SK-N-SH treated with all-trans-retinoic acid at 6 μM for 48 hours (cell line): ENCODE data around the gene SPTY2D1.

Experiments used
- ATAC-seq: fragments of 200-7000 bp; cut with Tn5 transposase; 3 replicates; pipeline ENCODE4 v1.9.1; 2020; ENCODE audit warnings: mild to moderate bottlenecking, moderate library complexity
- ARNTL ChIP-seq: fragments of 450-650 bp; formaldehyde crosslinking; IDR thresholded peaks from 2 replicates; pipeline ENCODE4 v1.5.0; 2020; ENCODE audit warnings: low read depth, mild to moderate bottlenecking, moderate library complexity, borderline replicate concordance
- BACH2 ChIP-seq: fragments of 250-450 bp; sonication (Bioruptor Pico); IDR thresholded peaks from 2 replicates; pipeline ENCODE4 v1.9.0; 2021; ENCODE audit warnings: mild to moderate bottlenecking, borderline replicate concordance
- CSDC2 ChIP-seq: fragments of 250-450 bp; sonication (Bioruptor Pico); IDR thresholded peaks from 2 replicates; pipeline ENCODE4 v1.5.0; 2020; ENCODE audit warnings: mild to moderate bottlenecking, moderate library complexity
- CSRNP3 ChIP-seq: fragments of 250-450 bp; sonication (Bioruptor Pico); IDR thresholded peaks from 2 replicates; pipeline ENCODE4 v1.5.1; 2021; ENCODE audit warnings: mild to moderate bottlenecking, moderate library complexity
- ESRRG ChIP-seq: fragments of 250-450 bp; sonication (Bioruptor Pico); IDR thresholded peaks from 2 replicates; pipeline ENCODE4 v1.6.1; 2021; ENCODE audit warnings: mild to moderate bottlenecking
- GLIS3 ChIP-seq: fragments of 250-450 bp; sonication (Bioruptor Pico); IDR thresholded peaks from 2 replicates; pipeline ENCODE4 v1.5.0; 2020; ENCODE audit warnings: mild to moderate bottlenecking, moderate library complexity
- ISL1 ChIP-seq: fragments of 250-450 bp; sonication (Bioruptor Pico); IDR thresholded peaks from 2 replicates; pipeline ENCODE4 v2.1.2; 2022; ENCODE audit warnings: mild to moderate bottlenecking, moderate library complexity
- OSR1 ChIP-seq: fragments of 250-450 bp; sonication (Bioruptor Pico); IDR thresholded peaks from 2 replicates; pipeline ENCODE4 v1.8.0; 2022; ENCODE audit warnings: moderate library complexity, mild to moderate bottlenecking, inconsistent platforms
- PATZ1 ChIP-seq: fragments of 250-450 bp; sonication (Bioruptor Pico); IDR thresholded peaks from 2 replicates; pipeline ENCODE4 v1.8.0; 2020; ENCODE audit warnings: mild to moderate bottlenecking, moderate library complexity, borderline replicate concordance
- POU6F1 ChIP-seq: fragments of 250-450 bp; sonication (Bioruptor Pico); IDR thresholded peaks from 2 replicates; pipeline ENCODE4 v1.8.0; 2021; ENCODE audit warnings: low read depth, mild to moderate bottlenecking, moderate library complexity, borderline replicate concordance
- PPARA ChIP-seq: fragments of 250-450 bp; sonication (Bioruptor Pico); IDR thresholded peaks from 2 replicates; pipeline ENCODE4 v1.5.0; 2020; ENCODE audit warnings: mild to moderate bottlenecking, borderline replicate concordance
- SNAI2 ChIP-seq: fragments of 250-450 bp; sonication (Bioruptor Pico); IDR thresholded peaks from 2 replicates; pipeline ENCODE4 v1.5.0; 2020; ENCODE audit warnings: mild to moderate bottlenecking, moderate library complexity
- TCF4 ChIP-seq: fragments of 250-450 bp; sonication (Bioruptor Pico); IDR thresholded peaks from 2 replicates; pipeline ENCODE4 v1.8.0; 2021; ENCODE audit warnings: mild to moderate bottlenecking, moderate library complexity, borderline replicate concordance
- TOX ChIP-seq: fragments of 250-450 bp; sonication (Bioruptor Pico); IDR thresholded peaks from 2 replicates; pipeline ENCODE4 v1.8.0; 2021; ENCODE audit warnings: mild to moderate bottlenecking, moderate library complexity, borderline replicate concordance
- TSHZ2 ChIP-seq: fragments of 250-450 bp; sonication (Bioruptor Pico); IDR thresholded peaks from 2 replicates; pipeline ENCODE4 v1.5.0; 2020; ENCODE audit warnings: mild to moderate bottlenecking, moderate library complexity
- ZC3H10 ChIP-seq: fragments of 250-450 bp; sonication (Bioruptor Pico); IDR thresholded peaks from 2 replicates; pipeline ENCODE4 v1.5.1; 2021; ENCODE audit warnings: mild to moderate bottlenecking, moderate library complexity
- ZFP3 ChIP-seq: fragments of 250-450 bp; sonication (Bioruptor Pico); IDR thresholded peaks from 2 replicates; pipeline ENCODE4 v1.5.0; 2020; ENCODE audit warnings: mild to moderate bottlenecking, moderate library complexity
- ZFP30 ChIP-seq: fragments of 450-650 bp; formaldehyde crosslinking; IDR thresholded peaks from 2 replicates; pipeline ENCODE4 v1.5.0; 2022; ENCODE audit warnings: mild to moderate bottlenecking, moderate library complexity
- ZNF565 ChIP-seq: fragments of 450-650 bp; formaldehyde crosslinking; conservative IDR thresholded peaks from 2 replicates; pipeline ENCODE4 v1.5.0; 2020; ENCODE audit warnings: low read depth, mild to moderate bottlenecking, moderate library complexity
- ZNF70 ChIP-seq: fragments of 450-650 bp; formaldehyde crosslinking; IDR thresholded peaks from 2 replicates; pipeline ENCODE4 v1.5.0; 2020; ENCODE audit warnings: mild to moderate bottlenecking, moderate library complexity
- ZNF8 ChIP-seq: fragments of 450-650 bp; formaldehyde crosslinking; IDR thresholded peaks from 2 replicates; pipeline ENCODE4 v1.5.0; 2020; ENCODE audit warnings: mild to moderate bottlenecking, moderate library complexity

The SPTY2D1 gene

GRCh38 chr11:18608376-18608775, 25.8 kb downstream of the SPTY2D1 start:
- no peak for ATAC-seq
- TF ChIP-seq ZNF565 (no peak), CSDC2 (CRISPR knock-in tag) (no peak)
- TF ChIP-seq, all 23 proteins: peak for 0

GRCh38 chr11:18600915-18601569, 33.1 kb downstream of the SPTY2D1 start:
- TF ChIP-seq ZC3H10 (CRISPR knock-in tag) (no peak), PATZ1 (CRISPR knock-in tag) (no peak), ESRRG (CRISPR knock-in tag) (no peak), TSHZ2 (CRISPR knock-in tag) (no peak), POU6F1 (CRISPR knock-in tag) (no peak), ZNF70 (CRISPR knock-in tag) (no peak), ZNF565 (no peak), ISL1 (CRISPR knock-in tag) (no peak), ARNTL (CRISPR knock-in tag) (no peak), SNAI2 (CRISPR knock-in tag) (no peak), OSR1 (CRISPR knock-in tag) (no peak), GLIS3 (CRISPR knock-in tag) (no peak), PPARA (CRISPR knock-in tag) (no peak)
- TF ChIP-seq, all 23 proteins: peak for 0
- ATAC-seq = no peak

- TF ChIP-seq TOX (CRISPR knock-in tag) = no peak
These were observed 34.4 kb downstream of the SPTY2D1 start, which contains the start of gene MISFA for GRCh38 chr11:18599739-18600230. Gene MISFA (plus strand): TSS chr11:18599789. CDS start chr11:18599929, 140 bp downstream.

GRCh38 chr11:18594999-18595749, 39.0 kb downstream of the SPTY2D1 start:
- no peak for ATAC-seq
- TF ChIP-seq GLIS3 (CRISPR knock-in tag) (no peak), CSDC2 (CRISPR knock-in tag) (no peak), ESRRG (CRISPR knock-in tag) (no peak), TCF4 (CRISPR knock-in tag) (no peak), ZNF8 (CRISPR knock-in tag) (no peak), ZNF70 (CRISPR knock-in tag) (no peak), ARNTL (CRISPR knock-in tag) (no peak), TOX (CRISPR knock-in tag) (no peak), TSHZ2 (CRISPR knock-in tag) (no peak), CSRNP3 (CRISPR knock-in tag) (no peak), ZFP30 (CRISPR knock-in tag) (no peak), PPARA (CRISPR knock-in tag) (no peak), ZC3H10 (CRISPR knock-in tag) (no peak), ISL1 (CRISPR knock-in tag) (no peak), ZFP3 (no peak), POU6F1 (CRISPR knock-in tag) (no peak), ZNF565 (no peak), OSR1 (CRISPR knock-in tag) (no peak), BACH2 (CRISPR knock-in tag) (no peak)
- TF ChIP-seq, all 23 proteins: peak for 0

More at GRCh38 chr11:18599739-18600230, 34.4 kb downstream of the SPTY2D1 start, which contains the start of gene MISFA:
- no peak for ATAC-seq
